Brain microvascular endothelial cell (primary cell): ENCODE measurements around the gene RBPJL.
A peak's percentile ranks its signal among the peaks of the same experiment; 100 is the strongest.

ENCODE experiments used
- DNase-seq: peaks from one replicate; pipeline ENCODE4 v3.0.0-alpha.2; 2020
- H3K27ac ChIP-seq: fragments of 250-450 bp; sonication (Bioruptor Pico); 2 replicates; pipeline ENCODE4 v1.5.1; 2020; ENCODE audit warnings: mild to moderate bottlenecking, moderate library complexity
- H3K27me3 ChIP-seq: fragments of 250-450 bp; sonication (Bioruptor Pico); replicated peaks from 2 replicates; pipeline ENCODE4 v1.5.1; 2020; ENCODE audit warnings: mild to moderate bottlenecking
- H3K36me3 ChIP-seq: fragments of 250-450 bp; sonication (Bioruptor Pico); replicated peaks from 2 replicates; pipeline ENCODE4 v1.5.1; 2020; ENCODE audit warnings: mild to moderate bottlenecking
- H3K4me3 ChIP-seq: 2 replicates; pipeline ENCODE4 v1.5.1; 2011; ENCODE audit warnings: low read depth, mild to moderate bottlenecking, control low read depth, low read length, moderate library complexity
- in situ Hi-C: cut with HindIII; loops from 2 replicates; pipeline ENCODE4 v1.10.0; 2017; ENCODE audit warnings: low sequenced_read_pairs, low pct_ligation_motif_present
- TF ChIP-seq, protein P1 (sequence below): IDR thresholded peaks from 2 replicates; pipeline ENCODE4 v1.5.1; 2011; ENCODE audit warnings: low read depth, mild to moderate bottlenecking, moderate library complexity, low read length, control low read depth, inconsistent platforms; ENCODE audit errors: missing control alignments

RBPJL gene

DNA sequence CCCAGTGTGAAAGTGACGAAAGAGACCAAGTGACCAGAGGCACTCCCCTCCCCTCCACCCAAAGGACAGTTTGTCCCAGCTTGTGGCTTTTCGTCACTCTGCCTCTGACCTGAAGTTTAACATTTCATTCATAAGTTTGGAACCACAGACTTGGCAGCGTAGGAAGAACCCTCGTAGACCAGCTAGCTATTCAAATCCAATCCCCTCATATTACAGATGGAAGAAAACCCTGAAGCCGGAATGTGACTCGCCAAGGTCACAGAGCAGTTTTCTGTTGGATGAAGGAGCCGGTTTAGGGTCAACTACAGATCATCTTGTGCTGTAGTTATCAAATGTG is 52.4 kb downstream of the RBPJL start:
- in situ Hi-C loops = no loop called here
- Histone ChIP-seq H3K27me3 (no peaks in the 10 kb centered on the region), H3K36me3 (no peaks in the 10 kb centered on the region), H3K4me3 (no peak overlapping the region), H3K27ac (peak overlapping the region; percentile 89)
- no peak for DNase-seq
- TF ChIP-seq, protein P1, sequence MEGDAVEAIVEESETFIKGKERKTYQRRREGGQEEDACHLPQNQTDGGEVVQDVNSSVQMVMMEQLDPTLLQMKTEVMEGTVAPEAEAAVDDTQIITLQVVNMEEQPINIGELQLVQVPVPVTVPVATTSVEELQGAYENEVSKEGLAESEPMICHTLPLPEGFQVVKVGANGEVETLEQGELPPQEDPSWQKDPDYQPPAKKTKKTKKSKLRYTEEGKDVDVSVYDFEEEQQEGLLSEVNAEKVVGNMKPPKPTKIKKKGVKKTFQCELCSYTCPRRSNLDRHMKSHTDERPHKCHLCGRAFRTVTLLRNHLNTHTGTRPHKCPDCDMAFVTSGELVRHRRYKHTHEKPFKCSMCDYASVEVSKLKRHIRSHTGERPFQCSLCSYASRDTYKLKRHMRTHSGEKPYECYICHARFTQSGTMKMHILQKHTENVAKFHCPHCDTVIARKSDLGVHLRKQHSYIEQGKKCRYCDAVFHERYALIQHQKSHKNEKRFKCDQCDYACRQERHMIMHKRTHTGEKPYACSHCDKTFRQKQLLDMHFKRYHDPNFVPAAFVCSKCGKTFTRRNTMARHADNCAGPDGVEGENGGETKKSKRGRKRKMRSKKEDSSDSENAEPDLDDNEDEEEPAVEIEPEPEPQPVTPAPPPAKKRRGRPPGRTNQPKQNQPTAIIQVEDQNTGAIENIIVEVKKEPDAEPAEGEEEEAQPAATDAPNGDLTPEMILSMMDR = no peak

DNA sequence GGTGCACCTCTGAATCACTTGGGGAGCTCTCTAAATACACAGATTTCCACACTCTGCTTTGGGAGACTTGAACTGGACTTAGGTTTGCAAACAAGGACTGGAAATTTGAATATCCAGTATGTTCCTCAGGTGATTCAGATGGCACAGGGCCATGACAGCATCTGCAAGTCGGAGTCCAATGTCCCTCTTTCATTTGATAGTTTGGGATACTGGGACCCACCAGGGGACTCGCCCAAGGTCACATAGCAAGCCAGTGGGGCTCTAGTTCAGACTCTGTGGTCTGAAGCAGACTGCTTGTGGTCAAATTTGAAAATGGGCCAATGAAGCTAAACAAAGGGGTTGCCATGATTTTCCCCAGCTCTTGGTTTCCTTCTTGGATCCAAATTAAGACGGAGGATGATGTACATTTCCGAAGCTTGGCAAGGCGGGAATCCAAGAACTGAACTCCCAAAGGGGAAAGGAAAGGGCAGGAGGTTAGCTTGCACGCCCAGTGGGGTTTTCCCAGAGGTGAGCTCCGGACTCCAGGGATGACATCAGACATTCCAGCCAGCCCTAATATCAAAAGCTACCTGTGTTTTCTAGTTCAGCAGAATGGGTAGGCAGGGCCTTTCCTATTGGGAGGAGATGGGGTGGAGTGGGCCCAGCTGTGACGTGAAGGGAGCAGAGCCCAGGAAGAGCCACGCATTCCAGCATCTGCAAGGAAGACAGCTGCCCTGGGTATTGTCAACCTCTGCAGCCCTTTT is 52.9 kb downstream of the RBPJL start:
- no peaks in the 10 kb centered on the region for H3K36me3 ChIP-seq
- H3K4me3 ChIP-seq = no peak overlapping the region
- TF ChIP-seq, protein P1 = no peak
- peak overlapping the region; percentile 89 for H3K27ac ChIP-seq
- DNase-seq = peak; percentile 49
- in situ Hi-C loops = no loop called here
- H3K27me3 ChIP-seq = no peaks in the 10 kb centered on the region

DNA sequence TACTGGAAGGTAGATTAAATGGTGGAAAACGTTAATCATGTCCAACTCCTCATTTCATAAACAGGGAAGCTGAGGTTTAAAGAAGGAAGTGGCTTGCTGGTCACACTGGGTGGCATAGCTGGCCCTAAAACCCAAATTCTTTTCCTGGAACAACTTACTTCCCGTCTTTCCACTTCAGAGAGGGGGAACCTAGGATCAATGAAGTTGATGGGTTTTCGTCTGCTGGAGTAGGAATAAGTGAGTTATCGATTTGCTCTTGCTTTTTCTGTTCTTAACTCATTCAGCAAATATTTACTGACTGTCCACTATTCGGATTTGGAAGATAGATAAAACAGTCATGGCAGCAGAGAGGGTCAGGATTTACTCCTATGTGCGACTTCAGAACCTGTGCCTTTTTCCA is 55.2 kb downstream of the RBPJL start:
- H3K4me3 ChIP-seq = no peak overlapping the region
- peaks cover 13% of the 10 kb centered on the region for H3K36me3 ChIP-seq
- TF ChIP-seq, protein P1 = no peak
- in situ Hi-C loops = no loop called here
- DNase-seq = no peak
- no peaks in the 10 kb centered on the region for H3K27me3 ChIP-seq
- no peak overlapping the region for H3K27ac ChIP-seq

DNA sequence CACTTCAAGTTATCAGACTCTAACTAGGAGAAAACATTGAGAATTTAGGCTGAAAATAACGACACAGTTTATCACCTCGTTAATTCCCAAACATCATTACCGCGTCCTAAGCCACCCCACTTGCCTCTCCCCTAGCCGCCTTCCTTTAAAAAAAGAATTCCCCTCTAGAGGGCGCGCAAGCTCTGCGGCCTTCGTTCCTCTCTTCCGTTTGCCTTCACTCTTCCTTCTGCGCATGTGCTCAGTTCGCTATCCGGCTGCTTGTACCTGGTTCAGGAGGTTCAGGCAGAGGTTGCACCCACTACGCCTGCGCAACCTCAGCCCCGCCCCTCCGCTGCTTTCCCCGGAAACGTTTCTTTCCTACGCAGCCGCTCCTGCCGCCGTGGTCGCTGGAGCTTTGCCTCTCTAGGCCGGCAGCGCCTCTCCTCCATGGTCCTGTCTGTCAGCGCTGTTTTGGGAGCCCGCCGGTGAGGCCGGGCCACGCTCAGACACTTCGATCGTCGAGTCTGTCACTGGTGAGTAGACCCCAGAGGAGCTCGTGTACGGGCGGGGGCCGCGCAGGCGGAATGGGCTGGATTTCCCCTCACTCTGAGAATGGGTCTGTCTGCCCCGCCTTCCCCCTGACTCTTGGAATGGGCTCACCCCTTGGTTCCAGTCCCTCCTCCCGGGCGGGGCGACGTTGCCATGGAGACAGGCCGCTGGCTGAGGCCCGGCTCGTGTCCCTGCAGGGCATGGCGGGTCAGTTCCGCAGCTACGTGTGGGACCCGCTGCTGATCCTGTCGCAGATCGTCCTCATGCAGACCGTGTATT is 56.4 kb downstream of the RBPJL start, which contains the start of gene SYS1:
TSS of gene SYS1 (plus strand) at position 353 of the 807 bp plus-strand sequence. CDS start at position 729, 376 bp downstream.
- H3K36me3 ChIP-seq = peaks cover 23% of the 10 kb centered on the region
- in situ Hi-C loops = no loop called here
- H3K27ac ChIP-seq = peak within 1 kb of the TSS; percentile 96
- DNase-seq = peak; percentile 97
- H3K27me3 ChIP-seq = no peaks in the 10 kb centered on the region
- peak within 1 kb of the TSS; percentile 91 for H3K4me3 ChIP-seq
- TF ChIP-seq, protein P1 = peak; percentile 92

DNA sequence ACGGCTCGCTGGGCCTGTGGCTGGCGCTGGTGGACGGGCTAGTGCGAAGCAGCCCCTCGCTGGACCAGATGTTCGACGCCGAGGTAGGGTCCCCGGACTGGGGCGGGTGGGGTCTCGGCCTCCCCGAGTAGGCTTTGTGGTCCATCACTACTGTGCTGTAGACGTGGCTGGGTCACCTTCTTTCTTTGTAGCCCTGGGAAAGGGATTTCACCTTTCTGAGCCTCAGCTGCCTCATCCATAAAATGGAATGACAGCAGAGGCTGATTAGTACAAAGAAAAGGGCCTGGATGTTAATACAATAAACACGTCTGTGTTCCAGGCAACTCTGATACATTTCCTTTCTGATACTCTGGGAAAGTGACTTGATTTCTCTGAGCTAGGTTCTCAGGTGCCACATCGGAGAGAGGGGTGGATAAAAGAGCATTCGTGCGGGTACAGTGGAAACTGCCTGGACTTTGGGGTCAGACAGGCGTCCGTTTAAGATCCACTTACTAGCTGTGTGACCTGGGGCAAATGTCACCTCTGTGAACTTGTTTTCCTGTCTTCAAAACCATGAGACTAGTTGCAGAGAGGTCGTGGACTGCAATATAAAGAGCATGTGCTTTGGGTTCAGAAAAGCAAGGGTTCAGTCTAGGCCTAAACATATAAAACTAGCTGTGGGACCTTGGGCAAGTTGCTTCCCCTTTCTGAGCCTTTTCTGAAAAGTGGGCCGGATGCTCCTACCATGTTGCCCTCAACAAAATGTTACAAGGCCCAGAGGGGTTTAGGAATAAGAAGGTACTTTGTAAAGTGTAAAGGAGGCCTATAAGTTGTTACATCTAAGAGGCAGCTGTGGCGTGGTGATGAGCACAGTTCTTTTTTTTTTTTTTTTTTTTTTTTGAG is 57.2 kb downstream of the RBPJL start:
- no peak for DNase-seq
- Histone ChIP-seq H3K27me3 (no peaks in the 10 kb centered on the region), H3K4me3 (peak overlapping the region; percentile 91), H3K27ac (peak overlapping the region; percentile 96), H3K36me3 (peaks cover 30% of the 10 kb centered on the region)
- TF ChIP-seq, protein P1 = no peak
- in situ Hi-C loops = no loop called here
